C4-2B (cell line): ENCODE measurements around the gene PRKAG2.

Source experiments
- CTCF ChIP-seq: fragments of 450-650 bp; conservative IDR thresholded peaks from 2 replicates; pipeline ENCODE4 v1.5.1; 2017; ENCODE audit warnings: mild to moderate bottlenecking
- ZFX ChIP-seq: fragments of 450-650 bp; IDR thresholded peaks from 2 replicates; pipeline ENCODE4 v1.6.1; 2017

GRCh38 chr7:151597541-151598444 lies 279.1 kb downstream of the PRKAG2 start:
- no peak for TF ChIP-seq CTCF
- TF ChIP-seq ZFX = no peak
